ENCODE measurements around the gene KPNA3. TPM values are rescaled to one million over a fixed set of nuclear protein-coding genes. Genes with fewer than 3 reads are reported as not detected.

The KPNA3 gene
- polyA plus RNA-seq, 1 experiment, result 50.7 TPM

Other genes starting within 250 kb of the KPNA3 start
- 22.5 and 28.5 TPM in 2 replicates for gene RCBTB1, start 207.1 kb downstream of the KPNA3 start, polyA plus RNA-seq (2011; rRNA removed)
- gene ARL11, start 164.2 kb downstream of the KPNA3 start, polyA plus RNA-seq (2011; rRNA removed), result not detected in 2 replicates
- gene EBPL, start 101.2 kb downstream of the KPNA3 start, polyA plus RNA-seq (2011; rRNA removed), result 113 and 131 TPM in 2 replicates
- 6.4 and 8.0 TPM in 2 replicates for gene SPRYD7, start 143.7 kb upstream of the KPNA3 start, polyA plus RNA-seq (2011; rRNA removed)
- 25.4 and 33.3 TPM in 2 replicates for gene TRIM13, start 204.4 kb upstream of the KPNA3 start, polyA plus RNA-seq (2011; rRNA removed)
- 1.5 and 2.1 TPM in 2 replicates for gene KCNRG, start 222.8 kb upstream of the KPNA3 start, polyA plus RNA-seq (2011; rRNA removed)